Upper lobe of right lung (tissue), 1 donor: ENCODE measurements around the gene ASTN2. TPM values are rescaled to one million over a fixed set of nuclear protein-coding genes. Genes with fewer than 3 reads are reported as not detected.

Source experiments
- ATAC-seq: fragments of 200-7000 bp; cut with Tn5 transposase; one replicate; pipeline ENCODE4 v1.9.1; 2020; ENCODE audit warnings: mild to moderate bottlenecking, moderate library complexity
- DNase-seq: peaks from one replicate; pipeline ENCODE4 v3.0.0-alpha.2; 2020
- H3K27ac ChIP-seq: fragments of 200-600 bp; one replicate; pipeline ENCODE4 v1.8.0; 2022
- H3K27me3 ChIP-seq: fragments of 200-600 bp; one replicate; pipeline ENCODE4 v1.8.0; 2022; ENCODE audit warnings: mild to moderate bottlenecking
- H3K36me3 ChIP-seq: fragments of 200-600 bp; one replicate; pipeline ENCODE4 v1.8.0; 2022
- H3K4me1 ChIP-seq: fragments of 200-600 bp; one replicate; pipeline ENCODE4 v1.8.0; 2022
- H3K4me3 ChIP-seq: fragments of 200-600 bp; one replicate; pipeline ENCODE4 v1.8.0; 2022; ENCODE audit warnings: mild to moderate bottlenecking
- H3K9me3 ChIP-seq: fragments of 200-600 bp; one replicate; pipeline ENCODE4 v1.8.0; 2022
- intact Hi-C: fragments of 100-400 bp; cut with DNase I; formaldehyde crosslinking; loops from one replicate; pipeline ENCODE4 v1.11.0; 2022
- total RNA-seq: library from RNA; stranded (reverse); fragmentation: NEBNext Ultra II Directional; extraction: Animal tissue kit (Norgen Biotek cat#: 25700); gene quantifications from one replicate; pipeline ENCODE4 v1.2.1, GENCODE V29; 2021
- TF ChIP-seq, protein P1 (sequence below): fragments of 200-600 bp; IDR thresholded peaks from one replicate; pipeline ENCODE4 v1.8.0; 2022; ENCODE audit warnings: antibody characterized with exemption
- donor health status: DM: no; HTN: yes; CAD: no; lungs with severe emphysema.

The ASTN2 gene
- total RNA-seq, 1 donor from 2014 or later: 3.8 TPM

DNA sequence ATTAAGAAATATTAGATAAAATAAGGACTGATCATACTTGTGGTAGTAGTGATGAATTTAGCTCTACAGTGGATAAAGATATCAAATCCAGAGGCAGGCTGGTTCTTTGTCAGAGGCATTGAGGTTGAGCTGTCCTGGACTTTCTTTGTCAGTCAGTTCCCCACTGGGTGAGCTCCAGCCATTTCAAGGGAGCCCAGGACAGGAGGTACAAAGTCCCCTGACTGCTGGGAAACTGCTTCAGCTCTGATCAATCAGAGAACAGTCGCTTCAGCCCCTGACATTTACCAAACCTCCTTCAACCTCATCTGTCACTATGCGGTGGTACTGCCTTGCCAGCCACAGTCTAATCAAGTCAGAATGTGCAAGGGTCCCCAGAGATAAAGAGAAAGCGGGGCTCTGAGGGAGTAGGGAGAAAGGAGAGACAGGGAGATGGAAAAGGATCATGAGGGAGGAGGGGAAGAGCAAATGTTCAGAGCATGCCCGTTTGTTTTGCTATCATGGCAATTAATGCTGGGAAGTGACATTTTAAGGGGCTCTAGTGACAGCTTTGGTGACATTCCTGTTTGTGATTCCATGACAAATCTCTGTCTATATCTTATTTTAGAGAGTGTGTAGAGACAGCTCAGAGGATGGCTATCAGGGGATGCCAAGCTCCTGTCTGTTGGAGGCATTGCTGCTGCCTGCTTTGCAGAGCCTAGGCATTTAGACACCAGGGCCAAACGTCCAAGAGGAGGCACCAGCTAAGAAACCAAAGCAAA, 223.2 kb downstream of the ASTN2 start:
- H3K4me3 ChIP-seq: no peak overlapping the region
- TF ChIP-seq, protein P1, sequence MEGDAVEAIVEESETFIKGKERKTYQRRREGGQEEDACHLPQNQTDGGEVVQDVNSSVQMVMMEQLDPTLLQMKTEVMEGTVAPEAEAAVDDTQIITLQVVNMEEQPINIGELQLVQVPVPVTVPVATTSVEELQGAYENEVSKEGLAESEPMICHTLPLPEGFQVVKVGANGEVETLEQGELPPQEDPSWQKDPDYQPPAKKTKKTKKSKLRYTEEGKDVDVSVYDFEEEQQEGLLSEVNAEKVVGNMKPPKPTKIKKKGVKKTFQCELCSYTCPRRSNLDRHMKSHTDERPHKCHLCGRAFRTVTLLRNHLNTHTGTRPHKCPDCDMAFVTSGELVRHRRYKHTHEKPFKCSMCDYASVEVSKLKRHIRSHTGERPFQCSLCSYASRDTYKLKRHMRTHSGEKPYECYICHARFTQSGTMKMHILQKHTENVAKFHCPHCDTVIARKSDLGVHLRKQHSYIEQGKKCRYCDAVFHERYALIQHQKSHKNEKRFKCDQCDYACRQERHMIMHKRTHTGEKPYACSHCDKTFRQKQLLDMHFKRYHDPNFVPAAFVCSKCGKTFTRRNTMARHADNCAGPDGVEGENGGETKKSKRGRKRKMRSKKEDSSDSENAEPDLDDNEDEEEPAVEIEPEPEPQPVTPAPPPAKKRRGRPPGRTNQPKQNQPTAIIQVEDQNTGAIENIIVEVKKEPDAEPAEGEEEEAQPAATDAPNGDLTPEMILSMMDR: no peak

DNA sequence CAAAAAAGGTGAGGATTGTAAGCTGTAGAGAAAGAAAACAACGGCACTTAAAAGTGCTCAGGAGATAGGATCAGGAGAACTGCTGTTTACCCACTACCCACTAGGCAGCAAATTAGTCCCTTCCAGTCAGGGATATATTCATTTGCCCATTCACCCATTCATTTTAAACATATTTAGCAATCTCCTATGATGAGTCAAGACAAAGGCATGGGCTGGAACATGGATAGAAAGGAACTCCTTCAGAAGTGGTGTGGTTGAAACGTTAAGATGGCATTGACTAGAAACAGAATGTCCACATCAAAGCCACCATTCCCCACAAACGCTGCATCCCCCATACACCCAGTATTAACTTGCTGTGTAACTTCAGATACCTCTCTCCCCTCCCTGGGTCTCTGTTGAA, 225.7 kb downstream of the ASTN2 start:
- Histone ChIP-seq H3K4me3 (no peak overlapping the region), H3K36me3 (no peaks in the 10 kb centered on the region), H3K27me3 (no peaks in the 10 kb centered on the region), H3K27ac (no peak overlapping the region), H3K9me3 (no peaks in the 10 kb centered on the region), H3K4me1 (no peaks in the 10 kb centered on the region)
- intact Hi-C loops: no loop called here
- TF ChIP-seq, protein P1: no peak
- no peak for DNase-seq
- no peak for ATAC-seq

More for the DNA sequence above, 223.2 kb downstream of the ASTN2 start:
- intact Hi-C loops: no loop called here
- no peak for ATAC-seq
- Histone ChIP-seq H3K4me1 (no peaks in the 10 kb centered on the region), H3K36me3 (no peaks in the 10 kb centered on the region), H3K27ac (no peak overlapping the region), H3K27me3 (no peaks in the 10 kb centered on the region), H3K9me3 (no peaks in the 10 kb centered on the region)
- no peak for DNase-seq

DNA sequence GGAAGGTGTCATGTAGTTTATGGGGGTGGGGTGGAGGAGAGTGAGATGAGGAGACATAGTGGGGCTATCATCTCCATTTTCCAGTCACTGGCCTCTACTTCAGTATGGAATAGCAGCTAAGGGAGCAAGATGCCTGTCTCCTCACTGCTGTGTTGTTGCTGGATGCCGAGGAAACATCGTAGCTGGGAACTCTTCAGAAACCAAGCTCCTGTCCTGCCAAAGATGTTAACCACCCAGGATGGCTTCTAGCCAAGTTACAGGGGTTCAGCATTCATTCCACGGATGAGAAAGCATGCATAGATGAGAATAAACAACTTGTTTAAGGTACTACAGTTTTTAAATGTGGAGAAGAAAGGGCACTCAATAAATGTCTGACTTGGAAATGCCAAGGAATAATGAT, 226.5 kb downstream of the ASTN2 start:
- TF ChIP-seq, protein P1: no peak
- H3K4me1 ChIP-seq: no peaks in the 10 kb centered on the region
- no peak for ATAC-seq

GRCh38 chr9:117187498-117187897, 227.4 kb downstream of the ASTN2 start:
- no peaks in the 10 kb centered on the region for H3K36me3 ChIP-seq
- H3K4me3 ChIP-seq: no peak overlapping the region
- H3K27ac ChIP-seq: no peak overlapping the region
- TF ChIP-seq, protein P1: no peak
- ATAC-seq (no peak), DNase-seq (no peak)
- no peaks in the 10 kb centered on the region for H3K4me1 ChIP-seq
- intact Hi-C loops: no loop called here
- H3K27me3 ChIP-seq: no peaks in the 10 kb centered on the region
- no peaks in the 10 kb centered on the region for H3K9me3 ChIP-seq

More for the DNA sequence above, 226.5 kb downstream of the ASTN2 start:
- H3K27me3 ChIP-seq: no peaks in the 10 kb centered on the region
- H3K9me3 ChIP-seq: no peaks in the 10 kb centered on the region
- no peak overlapping the region for H3K4me3 ChIP-seq
- no peak overlapping the region for H3K27ac ChIP-seq
- DNase-seq: no peak
- intact Hi-C loops: no loop called here
- no peaks in the 10 kb centered on the region for H3K36me3 ChIP-seq

DNA sequence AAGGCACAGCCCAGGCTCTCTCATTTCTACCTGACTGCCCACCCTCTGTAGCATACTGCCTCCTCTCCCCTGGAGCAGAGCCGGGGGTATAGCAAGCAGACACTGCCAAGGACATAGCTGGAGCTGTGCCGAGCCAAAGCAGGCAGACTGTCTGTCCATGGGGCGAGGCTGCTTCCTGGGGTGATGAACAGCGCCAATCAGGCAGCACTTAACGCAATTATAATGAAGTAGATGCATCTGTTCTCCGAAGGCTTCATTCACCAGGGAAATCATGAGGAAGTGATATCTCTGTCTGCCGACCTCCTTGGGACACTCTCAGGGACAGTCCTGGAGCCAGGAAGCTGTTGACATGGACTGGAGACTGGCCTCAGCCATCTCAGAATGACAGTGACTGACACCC, 230.7 kb downstream of the ASTN2 start:
- no peak for DNase-seq
- Histone ChIP-seq H3K27ac (no peak overlapping the region), H3K4me1 (no peaks in the 10 kb centered on the region), H3K27me3 (no peaks in the 10 kb centered on the region), H3K36me3 (no peaks in the 10 kb centered on the region), H3K9me3 (no peaks in the 10 kb centered on the region), H3K4me3 (no peak overlapping the region)
- intact Hi-C loops: no loop called here
- ATAC-seq: no peak
- TF ChIP-seq, protein P1: no peak
